MM.1S (cell line): ENCODE results near the gene CPB1.

Experiments used
- DNase-seq: peaks from one replicate; pipeline ENCODE4 v3.0.0-alpha.2; 2015
- H2AFZ ChIP-seq: fragments of 300-600 bp; sonication (generic); 2 replicates; pipeline ENCODE4 v1.6.0; 2016; ENCODE audit warnings: antibody characterized with exemption, low read length
- H3F3A ChIP-seq: fragments of 300-600 bp; sonication (generic); 2 replicates; pipeline ENCODE4 v1.6.1; 2016; ENCODE audit warnings: mild to moderate bottlenecking, antibody characterized with exemption, low read length, moderate library complexity, mixed read lengths; ENCODE audit not compliant: insufficient read depth
- H3K27ac ChIP-seq: fragments of 300-600 bp; sonication (generic); 2 replicates; pipeline ENCODE4 v1.5.1; 2016; ENCODE audit warnings: mild to moderate bottlenecking, low read length
- H3K27me3 ChIP-seq: fragments of 300-600 bp; sonication (generic); replicated peaks from 2 replicates; pipeline ENCODE4 v1.6.0; 2016; ENCODE audit warnings: low read length; ENCODE audit not compliant: insufficient read depth
- H3K36me3 ChIP-seq: fragments of 300-600 bp; sonication (generic); replicated peaks from 2 replicates; pipeline ENCODE4 v1.6.1; 2016; ENCODE audit warnings: mild to moderate bottlenecking, low read length, mixed read lengths; ENCODE audit not compliant: insufficient read depth
- H3K4me1 ChIP-seq: fragments of 300-600 bp; sonication (generic); 2 replicates; pipeline ENCODE4 v1.6.1; 2016; ENCODE audit warnings: low read length, mixed read lengths
- H3K4me2 ChIP-seq: fragments of 300-600 bp; sonication (generic); 2 replicates; pipeline ENCODE4 v1.6.0; 2016; ENCODE audit warnings: low read depth, low read length
- H3K4me3 ChIP-seq: fragments of 300-600 bp; sonication (generic); 2 replicates; pipeline ENCODE4 v1.5.1; 2016; ENCODE audit warnings: low read length, mixed read lengths
- H3K79me2 ChIP-seq: fragments of 300-600 bp; sonication (generic); 2 replicates; pipeline ENCODE4 v1.6.1; 2016; ENCODE audit warnings: mixed run types, low read length, mixed read lengths
- H3K9ac ChIP-seq: fragments of 300-600 bp; sonication (generic); 2 replicates; pipeline ENCODE4 v1.6.1; 2016; ENCODE audit warnings: low read length, mixed read lengths
- H3K9me2 ChIP-seq: fragments of 300-600 bp; sonication (generic); replicated peaks from 2 replicates; pipeline ENCODE4 v1.6.1; 2016; ENCODE audit warnings: mild to moderate bottlenecking, low read length, mixed read lengths; ENCODE audit not compliant: insufficient read depth
- H3K9me3 ChIP-seq: fragments of 300-600 bp; sonication (generic); replicated peaks from 2 replicates; pipeline ENCODE4 v1.6.1; 2016; ENCODE audit warnings: mild to moderate bottlenecking, low read length, mixed read lengths; ENCODE audit not compliant: insufficient read depth
- H4K20me1 ChIP-seq: fragments of 300-600 bp; sonication (generic); 2 replicates; pipeline ENCODE4 v1.6.1; 2016; ENCODE audit warnings: mild to moderate bottlenecking, low read length, moderate library complexity, mixed read lengths; ENCODE audit not compliant: insufficient read depth
- CTCF ChIP-seq: fragments of 300-600 bp; sonication (generic); IDR thresholded peaks from 2 replicates; pipeline ENCODE4 v1.5.1; 2016; ENCODE audit warnings: antibody characterized with exemption, low read length, mixed read lengths
- EZH2 ChIP-seq: fragments of 300-600 bp; sonication (generic); optimal IDR thresholded peaks from 2 replicates; pipeline ENCODE3; 2017; ENCODE audit warnings: low read depth, mild to moderate bottlenecking, antibody characterized with exemption, low read length, mixed read lengths
- EZH2phosphoT487 ChIP-seq: fragments of 300-600 bp; sonication (generic); IDR thresholded peaks from 2 replicates; pipeline ENCODE4 v1.6.1; 2018; ENCODE audit warnings: antibody characterized with exemption, low read length

Gene CPB1

GRCh38 chr3:148816981-148817525 lies 10.6 kb upstream of the CPB1 start:
- Histone ChIP-seq H3K4me3 (no peak overlapping the region), H3K27ac (no peak overlapping the region), H3K36me3 (no peaks in the 10 kb centered on the region), H3K4me1 (no peaks in the 10 kb centered on the region), H3K27me3 (no peaks in the 10 kb centered on the region), H2AFZ (no peak overlapping the region), H3K9ac (no peak overlapping the region), H3F3A (no peaks in the 10 kb centered on the region), H3K79me2 (no peaks in the 10 kb centered on the region), H4K20me1 (no peaks in the 10 kb centered on the region), H3K9me2 (no peaks in the 10 kb centered on the region), H3K4me2 (no peak overlapping the region), H3K9me3 (no peaks in the 10 kb centered on the region)
- no peak for TF ChIP-seq EZH2
- no peak for TF ChIP-seq EZH2phosphoT487
- TF ChIP-seq CTCF: no peak
- no peak for DNase-seq

- Histone ChIP-seq H3K79me2 (no peaks in the 10 kb centered on the region), H2AFZ (no peak overlapping the region), H3K9me2 (no peaks in the 10 kb centered on the region), H3K4me1 (no peaks in the 10 kb centered on the region), H4K20me1 (no peaks in the 10 kb centered on the region), H3K9me3 (no peaks in the 10 kb centered on the region), H3K27me3 (no peaks in the 10 kb centered on the region), H3K4me2 (no peak overlapping the region), H3K36me3 (no peaks in the 10 kb centered on the region), H3K27ac (no peak overlapping the region), H3K9ac (no peak overlapping the region), H3F3A (no peaks in the 10 kb centered on the region), H3K4me3 (no peak overlapping the region)
- no peak for DNase-seq
- TF ChIP-seq CTCF (no peak), EZH2phosphoT487 (no peak), EZH2 (no peak)
These were observed 7.0 kb upstream of the CPB1 start for GRCh38 chr3:148820361-148821245.

GRCh38 chr3:148823026-148823425 lies 4.6 kb upstream of the CPB1 start:
- DNase-seq: no peak
- H3K27me3 ChIP-seq: no peaks in the 10 kb centered on the region
- H4K20me1 ChIP-seq: no peaks in the 10 kb centered on the region
- H3K27ac ChIP-seq: no peak overlapping the region
- no peak overlapping the region for H3K9ac ChIP-seq
- H3K9me2 ChIP-seq: no peaks in the 10 kb centered on the region
- no peaks in the 10 kb centered on the region for H3F3A ChIP-seq
- TF ChIP-seq CTCF (no peak), EZH2phosphoT487 (no peak), EZH2 (no peak)
- no peak overlapping the region for H2AFZ ChIP-seq
- no peaks in the 10 kb centered on the region for H3K4me1 ChIP-seq
- no peaks in the 10 kb centered on the region for H3K36me3 ChIP-seq
- H3K79me2 ChIP-seq: no peaks in the 10 kb centered on the region
- no peak overlapping the region for H3K4me2 ChIP-seq
- no peaks in the 10 kb centered on the region for H3K9me3 ChIP-seq
- no peak overlapping the region for H3K4me3 ChIP-seq
